Measurements from ENCODE around the gene IFIT1.
"Not testable (repeated sequence)": the region's sequence is repeated elsewhere in the genome, so short reads cannot be mapped to it uniquely, and the experiment has no call there.

IFIT1 gene

DNA sequence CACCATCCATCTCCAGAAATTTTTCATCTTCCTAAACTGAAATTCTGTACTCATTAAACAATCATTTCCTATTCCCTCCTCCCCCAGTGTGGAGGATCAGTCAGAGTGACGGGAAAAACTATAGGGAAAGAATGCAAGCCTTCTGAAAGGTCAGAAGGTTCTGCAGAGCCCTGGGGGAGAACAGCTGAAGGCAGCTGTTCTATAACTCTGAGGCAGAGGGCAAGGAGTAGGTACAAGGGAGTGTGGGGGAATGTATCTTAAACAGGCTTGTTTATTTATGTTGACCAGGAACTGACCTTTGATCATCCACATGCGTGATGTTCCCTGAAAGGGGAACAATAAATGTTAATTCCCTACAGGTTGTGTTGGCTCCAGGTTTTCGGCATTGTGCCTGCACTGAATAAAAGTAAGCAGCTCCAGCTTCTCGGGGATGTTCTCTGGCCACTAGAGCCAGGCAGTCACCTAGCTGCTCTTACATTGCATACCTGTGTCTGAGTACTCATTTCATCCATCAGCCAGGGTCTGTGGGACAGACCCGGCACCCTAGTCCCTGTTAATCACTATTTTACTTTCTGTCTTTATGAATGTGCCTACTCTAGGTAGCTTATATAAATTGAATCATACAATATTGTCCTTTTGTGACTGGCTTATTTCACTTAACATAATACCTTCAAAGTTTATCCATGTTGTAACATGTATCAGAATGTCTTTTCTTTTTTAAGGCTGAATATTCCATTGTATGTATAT, 5.8 kb downstream of the IFIT1 start:
- DNase-seq (ENCODE audit: low read depth), result no peak

- no peak for DNase-seq (ENCODE audit: low read depth)
Observed at GRCh38 chr10:89399956-89400355, 7.5 kb downstream of the IFIT1 start.

GRCh38 chr10:89403043-89403442, 10.6 kb downstream of the IFIT1 start:
- DNase-seq (ENCODE audit: low read depth), result no peak

- DNase-seq (ENCODE audit: low read depth), result no peak
Observed at GRCh38 chr10:89404104-89405047, 12.0 kb downstream of the IFIT1 start.

GRCh38 chr10:89406178-89406577, 13.8 kb downstream of the IFIT1 start:
- not testable (repeated sequence) for DNase-seq (ENCODE audit: low read depth)

- not testable (repeated sequence) for DNase-seq (ENCODE audit: low read depth)
Observed at GRCh38 chr10:89407792-89408191, 15.4 kb downstream of the IFIT1 start.

GRCh38 chr10:89409282-89409681, 16.9 kb downstream of the IFIT1 start:
- not testable (repeated sequence) for DNase-seq (ENCODE audit: low read depth)

- DNase-seq (ENCODE audit: low read depth), result not testable (repeated sequence)
Observed at GRCh38 chr10:89410551-89410950, 18.1 kb downstream of the IFIT1 start.

DNA sequence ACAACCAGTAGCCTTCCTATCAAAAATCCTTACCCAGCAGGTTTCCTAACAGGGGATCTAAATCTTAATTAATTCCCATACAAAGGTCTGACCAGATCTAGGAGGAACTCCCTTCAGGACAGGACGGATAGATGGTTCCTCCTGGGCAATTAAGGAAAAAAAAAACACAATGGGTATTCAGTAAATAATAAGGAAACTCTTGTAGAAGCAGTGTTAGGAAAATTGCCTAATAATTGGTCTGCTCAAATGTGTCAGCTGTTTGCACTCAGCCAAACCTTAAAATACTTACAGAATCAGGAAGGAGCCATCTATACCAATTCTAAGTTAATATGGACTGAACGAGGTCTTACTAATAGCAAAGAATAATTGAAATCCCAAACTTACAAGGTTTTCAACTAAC, 18.7 kb downstream of the IFIT1 start:
- not testable (repeated sequence) for DNase-seq (ENCODE audit: low read depth)

DNA sequence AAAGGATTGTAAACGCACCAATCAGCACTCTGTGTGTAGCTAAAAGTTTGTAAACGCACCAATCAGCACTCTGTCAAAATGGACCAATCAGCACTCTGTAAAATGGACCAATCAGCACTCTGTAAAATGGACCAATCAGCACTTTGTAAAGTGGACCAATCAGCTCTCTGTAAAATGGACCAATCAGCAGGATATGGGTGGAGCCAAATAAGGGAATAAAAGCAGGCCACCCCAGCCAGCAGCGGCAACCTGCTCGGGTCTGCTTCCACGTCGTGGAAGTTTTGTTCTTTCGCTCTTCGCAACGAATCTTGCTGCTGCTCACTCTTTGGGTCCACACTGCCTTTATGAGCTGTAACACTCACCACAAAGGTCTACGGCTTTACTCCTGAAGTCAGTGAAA, 19.9 kb downstream of the IFIT1 start:
- DNase-seq (ENCODE audit: low read depth), result peak; percentile 5

DNA sequence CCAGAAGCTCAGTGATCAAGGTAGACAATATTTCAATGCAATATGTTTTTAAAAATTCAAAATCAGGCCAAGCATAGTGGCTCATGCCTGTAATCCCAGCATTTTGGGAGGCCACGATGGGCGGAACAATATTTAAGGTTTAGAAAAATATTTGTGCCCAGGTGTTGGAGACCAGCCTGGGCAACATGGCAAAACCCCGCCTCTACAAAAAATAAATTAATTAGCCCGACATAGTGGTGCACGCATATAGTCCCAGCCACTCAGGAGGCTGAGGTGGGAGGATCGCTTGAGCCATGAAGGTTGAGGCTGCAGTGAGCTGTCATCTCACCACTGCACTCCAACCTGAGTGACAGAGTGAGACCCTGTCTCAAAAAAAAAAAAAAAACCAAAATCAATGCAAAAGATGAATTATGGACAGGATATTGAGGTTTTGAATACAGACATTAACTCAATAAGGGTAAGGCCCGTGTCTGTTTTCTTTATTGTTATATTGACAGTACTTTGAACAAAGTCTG, 21.0 kb downstream of the IFIT1 start:
- DNase-seq (ENCODE audit: low read depth), result no peak

DNA sequence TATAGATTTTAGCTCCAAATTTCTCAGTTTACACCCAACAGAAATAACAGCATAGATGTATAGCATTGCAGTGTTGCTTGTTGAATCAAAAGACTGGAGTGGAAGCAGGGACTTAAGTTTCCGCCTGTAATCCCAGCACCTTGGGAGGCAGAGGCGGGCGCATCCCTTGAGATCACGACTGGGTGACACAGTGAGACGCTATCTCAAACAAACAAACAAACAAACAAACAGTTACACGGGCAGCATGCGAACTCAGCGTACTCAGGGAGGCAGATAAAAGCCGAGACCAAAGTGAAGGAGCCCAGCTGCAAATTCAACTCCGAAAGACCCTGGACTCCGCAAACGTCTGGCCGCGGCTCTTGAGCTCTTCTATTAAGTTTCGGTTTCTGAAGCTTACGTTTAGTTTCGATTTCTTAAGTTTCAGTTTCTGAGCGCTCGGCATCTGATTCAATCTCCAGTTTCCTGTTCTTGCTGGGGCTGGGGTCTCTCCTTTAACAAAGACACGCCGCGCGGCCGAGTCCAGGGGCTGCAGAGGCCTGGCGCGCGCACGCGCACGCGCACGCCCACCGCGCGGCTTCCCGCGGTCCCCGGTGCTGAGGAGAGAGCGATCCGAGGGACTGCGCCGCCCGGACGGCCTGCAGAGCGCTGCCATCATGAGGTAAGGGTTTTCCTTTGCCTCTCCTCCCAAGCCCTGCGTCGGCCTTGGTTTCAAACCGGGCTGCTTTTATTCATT, 21.9 kb downstream of the IFIT1 start, which contains the start of gene IFIT5:
TSS of gene IFIT5 (plus strand) at position 423 of the 733 bp plus-strand sequence. CDS start at position 654, 231 bp downstream.
- DNase-seq (ENCODE audit: low read depth), result peak; percentile 46

DNA sequence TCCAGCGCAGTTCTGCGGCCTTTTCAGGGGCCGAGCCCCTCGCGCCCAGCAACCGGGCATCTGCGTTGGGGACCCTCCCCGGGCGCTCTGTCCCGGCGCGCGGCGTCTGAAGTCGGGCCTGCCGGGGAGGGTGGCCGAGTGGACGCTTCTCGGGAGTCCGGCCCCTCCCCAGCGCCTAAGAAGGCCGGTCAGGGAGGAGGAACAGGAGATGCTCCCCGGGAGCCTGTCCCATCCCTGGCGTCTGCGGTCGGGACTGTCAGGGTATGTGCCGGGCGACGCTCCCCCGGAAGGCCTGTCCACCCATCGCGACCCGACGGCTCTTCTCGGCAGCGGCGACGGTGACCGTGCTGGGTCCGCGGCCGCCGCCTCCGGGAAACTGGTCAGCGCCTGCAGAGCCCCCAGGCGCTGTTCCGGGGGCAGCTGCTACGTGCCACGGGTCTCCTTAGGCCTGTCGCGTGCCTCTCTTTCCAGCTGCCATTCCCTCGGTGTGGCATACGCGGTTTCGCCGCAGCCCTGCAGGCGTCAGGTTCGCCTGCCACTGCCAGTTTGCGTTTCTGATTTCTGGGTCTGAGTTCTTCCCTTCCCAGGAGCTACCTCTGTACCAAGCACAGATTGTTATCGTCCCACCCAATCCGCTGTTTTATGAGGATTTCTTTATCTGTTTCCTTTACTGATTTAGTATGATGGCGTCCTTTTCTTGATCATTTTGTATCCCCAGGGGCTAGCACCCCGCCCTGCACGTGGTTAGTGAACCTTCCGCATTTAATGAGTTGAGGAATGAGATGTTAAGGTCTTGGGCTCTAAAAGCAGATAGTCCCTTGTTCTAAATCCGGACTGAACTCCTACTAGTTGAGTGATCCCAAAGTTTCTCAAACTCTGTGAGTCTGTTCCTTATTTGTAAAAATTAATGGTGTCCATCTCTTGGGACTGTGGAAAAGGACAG, 22.7 kb downstream of the IFIT1 start:
- DNase-seq (ENCODE audit: low read depth), result peak; percentile 29

DNA sequence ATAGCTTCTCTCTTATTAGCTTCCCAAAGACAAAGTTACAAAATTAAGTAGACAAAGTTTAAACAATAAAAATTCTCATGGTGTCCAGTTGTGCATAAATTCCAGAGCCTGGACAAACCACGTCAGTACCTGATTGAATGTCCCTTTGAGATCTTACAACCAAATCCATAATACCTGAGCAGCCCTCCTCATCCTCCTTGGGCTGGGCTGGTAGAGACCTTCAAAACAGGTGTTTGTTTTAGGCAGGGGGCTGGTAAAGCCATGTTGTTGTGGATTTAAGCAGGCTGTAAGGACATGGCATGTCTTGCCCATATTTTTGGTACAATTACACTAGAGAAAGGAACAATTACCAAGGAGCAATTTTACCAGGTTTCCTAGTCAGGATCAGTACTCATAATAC, 24.0 kb downstream of the IFIT1 start:
- no peak for DNase-seq (ENCODE audit: low read depth)

DNA sequence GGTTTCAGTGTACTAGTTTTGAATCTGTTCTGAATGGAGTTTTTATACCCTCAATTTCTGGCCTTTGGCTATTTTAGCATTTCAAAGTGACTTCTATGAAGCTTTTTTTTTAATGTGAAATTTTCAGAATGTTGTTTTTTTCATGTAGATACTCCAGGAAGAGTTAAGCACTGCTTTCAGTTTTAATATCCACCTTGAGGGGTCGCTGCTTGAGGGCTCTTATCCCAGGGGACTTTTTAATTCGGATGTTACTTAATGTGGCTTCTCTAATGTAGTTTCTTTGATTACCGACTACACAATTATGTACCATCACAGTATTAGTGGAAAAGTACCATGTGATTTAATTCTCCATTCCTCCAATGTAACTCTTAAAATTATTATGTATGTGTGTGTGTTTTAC, 27.1 kb downstream of the IFIT1 start:
- peak; percentile 18 for DNase-seq (ENCODE audit: low read depth)

- no peak for DNase-seq (ENCODE audit: low read depth)
Observed at GRCh38 chr10:89421018-89421476, 28.6 kb downstream of the IFIT1 start.

GRCh38 chr10:89425000-89425399, 32.6 kb downstream of the IFIT1 start:
- DNase-seq (ENCODE audit: low read depth), result no peak

DNA sequence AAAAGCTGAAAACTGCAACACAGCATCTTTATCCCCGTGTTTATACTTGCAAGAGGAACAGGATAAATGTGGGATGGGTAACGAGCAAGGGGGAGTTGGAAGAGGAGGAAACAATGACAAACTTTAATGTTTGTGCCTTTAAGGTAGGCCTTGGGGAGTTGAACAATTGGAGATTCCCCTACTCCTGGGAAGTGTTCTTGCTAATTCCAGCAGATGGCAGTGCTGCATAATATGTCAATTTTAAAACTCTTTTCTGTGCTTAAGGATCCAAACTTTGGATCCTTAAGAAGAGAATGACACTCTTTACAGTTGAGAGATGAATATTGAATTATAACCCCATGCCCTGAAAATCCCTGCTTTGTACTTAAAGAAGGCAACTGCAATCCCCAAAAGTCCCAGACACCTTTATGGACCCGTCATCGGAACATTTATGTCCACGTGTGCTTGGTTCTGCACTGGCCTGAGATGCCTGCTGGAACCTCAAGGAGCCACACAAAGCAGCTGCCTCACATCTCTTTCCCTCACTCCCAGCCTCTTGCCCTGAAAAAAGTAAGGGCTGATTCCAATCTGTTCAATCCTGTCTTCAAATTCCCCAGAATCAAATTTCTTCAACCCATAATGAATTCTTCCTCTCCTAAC, 33.9 kb downstream of the IFIT1 start:
- DNase-seq (ENCODE audit: low read depth), result no peak

DNA sequence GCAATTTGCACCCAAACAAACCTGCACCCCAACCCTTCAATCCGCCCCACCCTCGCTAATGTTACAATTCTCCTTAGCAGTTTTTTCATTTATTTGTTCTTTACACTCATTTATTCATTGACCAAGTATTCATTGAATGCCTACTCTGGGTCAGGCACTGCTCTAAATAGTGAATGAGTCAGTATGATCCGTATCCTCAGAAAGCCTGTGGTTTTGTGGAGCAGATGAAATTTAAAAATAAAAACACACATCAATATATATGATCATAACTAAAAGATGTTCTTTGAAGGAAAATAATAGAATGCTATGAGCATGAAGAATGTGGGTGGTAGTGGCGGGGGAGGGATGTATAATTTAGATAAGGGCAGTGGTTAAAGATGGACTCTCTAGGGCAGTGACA, 35.2 kb downstream of the IFIT1 start:
- DNase-seq (ENCODE audit: low read depth), result no peak

GRCh38 chr10:89428877-89429276, 36.5 kb downstream of the IFIT1 start:
- no peak for DNase-seq (ENCODE audit: low read depth)
